Endothelial cell of umbilical vein (primary cell): ENCODE results near the gene IBA57. TPM values are rescaled to one million over a fixed set of nuclear protein-coding genes. Genes with fewer than 3 reads are reported as not detected.

Experiments used
- BruUV-seq: library from RNA; stranded (reverse); fragments of 400-500 nt; replicated peaks from 2 replicates; lab custom pipeline; 2021; lab: Mats Ljungman, UMichigan
- CTCF ChIA-PET: fragments of 300-600, 350-600 bp; sonication (Branson Sonifier 250); formaldehyde crosslinking; loops from one replicate; lab custom pipeline; 2021; ENCODE audit warnings: antibody characterized with exemption, inconsistent platforms; lab: Charles Lee
- POLR2A ChIA-PET: fragments of 300-600, 350-600 bp; sonication (Branson Sonifier 250); formaldehyde crosslinking; loops from one replicate; lab custom pipeline; 2021; ENCODE audit warnings: antibody characterized with exemption, inconsistent platforms; lab: Charles Lee
- DNase-seq: peaks from one replicate; pipeline ENCODE4 v3.0.0-alpha.2; 2011; ENCODE audit warnings: low read depth, low spot score
- FAIRE-seq: peaks from 2 replicates; lab custom pipeline; 2011; peaks lifted over from hg19 to GRCh38; lab: Jason Lieb, UNC
- H2AFZ ChIP-seq: 2 replicates; pipeline ENCODE4 v1.6.0; 2012; ENCODE audit warnings: low read depth, low read length, control low read depth, inconsistent platforms
- H3K27ac ChIP-seq: 2 replicates; pipeline ENCODE4 v1.5.1; 2011; ENCODE audit warnings: low read depth, mild to moderate bottlenecking, control low read depth, low read length, moderate library complexity; ENCODE audit not compliant: insufficient read depth
- H3K27me3 ChIP-seq, 2 experiments: 2 replicates each; pipeline versions ENCODE4 v1.6.0 to v1.6.1; 2011; ENCODE audit warnings: low read length in 2 of 2, mixed read lengths in 1 of 2; ENCODE audit not compliant: control insufficient read depth in 2 of 2, insufficient read depth in 2 of 2
- H3K36me3 ChIP-seq, 2 experiments: 2 replicates in 1 of 2; 3 replicates in 1 of 2; pipeline ENCODE4 v1.5.1; 2011; ENCODE audit warnings: low read length in 2 of 2, mild to moderate bottlenecking in 1 of 2, moderate library complexity in 1 of 2; ENCODE audit not compliant: control insufficient read depth in 2 of 2, insufficient read depth in 2 of 2; ENCODE audit errors: extremely low read depth in 1 of 2
- H3K4me1 ChIP-seq: 3 replicates; pipeline ENCODE4 v1.5.1; 2011; ENCODE audit warnings: mild to moderate bottlenecking, low read length; ENCODE audit not compliant: control insufficient read depth, insufficient read depth; ENCODE audit errors: extremely low read depth
- H3K4me2 ChIP-seq: 2 replicates; pipeline ENCODE4 v1.6.1; 2011; ENCODE audit warnings: low read length, control low read depth, mixed read lengths; ENCODE audit not compliant: insufficient read depth
- H3K4me3 ChIP-seq, 3 experiments: fragments of 200-600 bp in 1 of 3; sonication (generic), shearing (Covaris generic) in 1 of 3; replicated peaks in 1 of 3; 2 replicates each; pipeline ENCODE4 v1.5.1; 2011 to 2016; ENCODE audit warnings: control low read depth in 3 of 3, low read length in 3 of 3, mild to moderate bottlenecking in 2 of 3, inconsistent platforms in 1 of 3, low read depth in 1 of 3, moderate library complexity in 1 of 3; ENCODE audit not compliant: insufficient read depth in 1 of 3
- H3K79me2 ChIP-seq: 2 replicates; pipeline ENCODE4 v1.6.0; 2012; ENCODE audit warnings: low read length, inconsistent platforms; ENCODE audit not compliant: control insufficient read depth, insufficient read depth
- H3K9ac ChIP-seq: replicated peaks from 2 replicates; pipeline ENCODE3; 2011; ENCODE audit warnings: low read length, control low read depth; ENCODE audit not compliant: insufficient read depth; ENCODE audit errors: extremely low read depth
- H3K9me1 ChIP-seq: replicated peaks from 3 replicates; pipeline ENCODE4 v1.6.0; 2011; ENCODE audit warnings: mild to moderate bottlenecking, low read length; ENCODE audit not compliant: control insufficient read depth, insufficient read depth; ENCODE audit errors: extremely low read depth
- H3K9me3 ChIP-seq: replicated peaks from 2 replicates; pipeline ENCODE4 v1.5.1; 2012; ENCODE audit warnings: low read length, inconsistent platforms; ENCODE audit not compliant: control insufficient read depth, insufficient read depth
- H4K20me1 ChIP-seq: replicated peaks from 2 replicates; pipeline ENCODE3; 2011; ENCODE audit warnings: mild to moderate bottlenecking, low read length; ENCODE audit not compliant: control insufficient read depth, insufficient read depth; ENCODE audit errors: extremely low read depth
- CTCF ChIP-seq, 2 donors: IDR thresholded peaks; 1 replicate in 1 of 2; 2 replicates in 1 of 2; pipeline ENCODE4 v1.5.1; 2011; ENCODE audit warnings: low read length in 2 of 2, mild to moderate bottlenecking in 2 of 2, moderate library complexity in 2 of 2, control low read depth in 1 of 2, inconsistent platforms in 1 of 2, low read depth in 1 of 2; ENCODE audit not compliant: insufficient read depth in 1 of 2; ENCODE audit errors: extremely low read depth in 1 of 2
- EZH2 ChIP-seq: IDR thresholded peaks from 2 replicates; pipeline ENCODE4 v1.6.1; 2012; ENCODE audit warnings: borderline replicate concordance, low read depth, mild to moderate bottlenecking, moderate library complexity, low read length, inconsistent platforms; ENCODE audit not compliant: severe bottlenecking
- FOS ChIP-seq: IDR thresholded peaks from 2 replicates; pipeline ENCODE4 v1.6.1; 2011; ENCODE audit warnings: mild to moderate bottlenecking, low read length, moderate library complexity, borderline replicate concordance; ENCODE audit not compliant: insufficient read depth
- GATA2 ChIP-seq: IDR thresholded peaks from 2 replicates; pipeline ENCODE4 v1.7.0; 2011; ENCODE audit warnings: low read depth, mild to moderate bottlenecking, moderate library complexity, mixed read lengths, low read length; ENCODE audit not compliant: insufficient read length, insufficient read depth
- JUN ChIP-seq: IDR thresholded peaks from 2 replicates; pipeline ENCODE4 v1.6.1; 2011; ENCODE audit warnings: borderline replicate concordance, low read depth; ENCODE audit not compliant: insufficient read length, insufficient read depth
- MYC ChIP-seq: IDR thresholded peaks from one replicate; pipeline ENCODE4 v1.6.1; 2011; ENCODE audit warnings: mild to moderate bottlenecking, low read depth, low read length
- POLR2A ChIP-seq: IDR thresholded peaks from 2 replicates; pipeline ENCODE4 v1.6.1; 2012; ENCODE audit warnings: low read depth, mild to moderate bottlenecking, control low read depth, low read length
- dilution Hi-C: fragments of 300-500 bp; cut with MboI; formaldehyde crosslinking; loops from one replicate; pipeline ENCODE4 v1.15.0; 2019; ENCODE audit warnings: low sequenced_read_pairs; ENCODE audit not compliant: extremely low pct_ligation_motif_present
- intact Hi-C: fragments of 100-400 bp; cut with micrococcal nuclease; formaldehyde crosslinking; loops from one replicate; pipeline ENCODE4 v1.10.0; 2022
- polyA plus RNA-seq, 4 experiments: library from polyadenylated mRNA; depleted of rRNA in 3 of 4; stranded (reverse) in 3 of 4; unstranded in 1 of 4; fragments of >200 nt; gene quantifications; 2 replicates each; pipeline versions ENCODE4 v1.2.1 to v1.2.3, GENCODE V29; 2011 to 2012; ENCODE audit warnings: missing spikeins in 1 of 4
- total RNA-seq: library from RNA; stranded (reverse); gene quantifications from 2 replicates; pipeline ENCODE4 v1.2.3, GENCODE V29; 2021

IBA57 gene
- total and polyA plus RNA-seq, 2 donors (not counting 3 experiments of a cell fraction or from before 2014, with no cell fraction given) = 3.4 to 7.7 TPM

GRCh38 chr1:228207851-228208821 lies 42.5 kb downstream of the IBA57 start, which contains the start of gene OBSCN:
Gene OBSCN, plus strand, starts transcription at chr1:228208044. Its CDS starts 3,740 bp downstream, at chr1:228211784.
- intact Hi-C loops = no loop called here
- dilution Hi-C loops = no loop called here
- POLR2A ChIA-PET = no interaction called here
- Histone ChIP-seq H3K4me3 (no peak within 1 kb of the TSS), H4K20me1 (no peaks in the 10 kb centered on the region), H3K79me2 (no peaks in the 10 kb centered on the region), H3K4me1 (no peaks in the 10 kb centered on the region), H3K9me1 (no peaks in the 10 kb centered on the region), H3K9ac (no peak within 1 kb of the TSS), H3K36me3 (no peaks in the 10 kb centered on the region), H3K27me3 (peaks cover 4 to 14% of the 10 kb centered on the region in 2 experiments), H3K4me2 (no peak within 1 kb of the TSS), H3K27ac (no peak within 1 kb of the TSS), H3K9me3 (no peaks in the 10 kb centered on the region), H2AFZ (no peak within 1 kb of the TSS)
- CTCF ChIA-PET = no interaction called here
- no TSS peak for BruUV-seq
- FAIRE-seq (no peak), DNase-seq (no peak)
- TF ChIP-seq MYC (no peak), POLR2A (no peak), CTCF (IDR thresholded peaks at IDR 0.05; ENCODE audit: extremely low read depth in 1 of 2, insufficient read depth in 1 of 2, low read depth in 1 of 2, low read length in 2 of 2) (no peak), GATA2 (no peak), EZH2 (no peak), FOS (no peak), JUN (no peak)
